A549 (cell line): ENCODE data around the gene PYY. TPM values are rescaled to one million over a fixed set of nuclear protein-coding genes. Genes with fewer than 3 reads are reported as not detected.

ENCODE experiments used
- ATAC-seq, 2 experiments: fragments of 200-7000 bp in 1 of 2; fragments of >200 bp in 1 of 2; cut with Nextera tagmentation in 1 of 2; cut with Tn5 transposase in 1 of 2; 3 replicates each; pipeline versions ENCODE4 v1.8.0 to v1.9.1; 2018 to 2020; ENCODE audit warnings: mild to moderate bottlenecking in 1 of 2, moderate library complexity in 1 of 2
- CTCF ChIA-PET: fragments of 300-600 bp; sonication (Branson Sonifier 250); formaldehyde crosslinking; extraction: SDS; loops from one replicate; lab custom pipeline; 2021; ENCODE audit warnings: antibody characterized with exemption, inconsistent platforms; lab: Yijun Ruan, JAX
- POLR2A ChIA-PET: fragments of 350-600 bp; formaldehyde crosslinking; extraction: SDS; loops from one replicate; lab custom pipeline; 2021; ENCODE audit warnings: antibody characterized with exemption, inconsistent platforms; lab: Yijun Ruan, JAX
- DNase-seq, 2 experiments: peaks; one replicate each; pipeline versions ENCODE4 v3.0.0 to v3.0.0-alpha.2; 2011 to 2016; ENCODE audit warnings: low read depth in 1 of 2, low spot score in 1 of 2
- FAIRE-seq: peaks from 2 replicates; lab custom pipeline; 2011; peaks lifted over from hg19 to GRCh38; lab: Jason Lieb, UNC
- H3K27ac ChIP-seq, 2 experiments: fragments of >200 bp; sonication (Bioruptor Twin); formaldehyde crosslinking; 3 replicates each; pipeline ENCODE4 v1.5.1; 2016 to 2017
- H3K4me1 ChIP-seq: fragments of >200 bp; sonication (Bioruptor Twin); formaldehyde crosslinking; 3 replicates; pipeline ENCODE4 v1.6.1; 2016
- H3K4me2 ChIP-seq: fragments of >200 bp; sonication (Bioruptor Twin); formaldehyde crosslinking; 3 replicates; pipeline ENCODE4 v1.6.1; 2016
- H3K4me3 ChIP-seq: fragments of >200 bp; sonication (Bioruptor Twin); formaldehyde crosslinking; 3 replicates; pipeline ENCODE4 v1.5.1; 2016
- H3K9me3 ChIP-seq: fragments of >200 bp; sonication (Bioruptor Twin); formaldehyde crosslinking; 3 replicates; pipeline ENCODE4 v1.6.1; 2016
- BCL3 ChIP-seq: fragments of >200 bp; sonication (Bioruptor Twin); formaldehyde crosslinking; IDR thresholded peaks from 3 replicates; pipeline ENCODE4 v1.6.1; 2016
- CBX2 ChIP-seq: fragments of 200-600 bp; sonication (generic); IDR thresholded peaks from 2 replicates; pipeline ENCODE4 v1.6.1; 2016; ENCODE audit warnings: low read depth, mild to moderate bottlenecking, borderline replicate concordance
- CEBPB ChIP-seq, 2 experiments: fragments of >200 bp in 1 of 2; sonication (Bioruptor Twin) in 1 of 2; formaldehyde crosslinking in 1 of 2; IDR thresholded peaks; 2 replicates each; pipeline ENCODE4 v1.6.1; 2012 to 2016
- CHD2 ChIP-seq: fragments of 150-350 bp; IDR thresholded peaks from 2 replicates; pipeline ENCODE4 v1.6.1; 2014; ENCODE audit warnings: low read length; ENCODE audit not compliant: partially characterized antibody
- EHMT2 ChIP-seq: fragments of 200-600 bp; sonication (generic); IDR thresholded peaks from 2 replicates; pipeline ENCODE4 v1.6.1; 2016; ENCODE audit warnings: antibody characterized with exemption, low read depth, mild to moderate bottlenecking, moderate library complexity
- HES2 ChIP-seq: fragments of >200 bp; sonication (Bioruptor Twin); formaldehyde crosslinking; IDR thresholded peaks from 2 replicates; pipeline ENCODE4 v1.6.1; 2016
- HOXB5 ChIP-seq: fragments of 250-450 bp; sonication (Bioruptor Pico); IDR thresholded peaks from 2 replicates; pipeline ENCODE4 v1.5.0; 2020; ENCODE audit warnings: mild to moderate bottlenecking, moderate library complexity
- KDM5A ChIP-seq: fragments of 200-600 bp; sonication (generic); IDR thresholded peaks from 2 replicates; pipeline ENCODE4 v1.6.1; 2016; ENCODE audit warnings: antibody characterized with exemption, mild to moderate bottlenecking
- MAZ ChIP-seq: fragments of 150-350 bp; IDR thresholded peaks from 2 replicates; pipeline ENCODE4 v1.6.1; 2014; ENCODE audit warnings: antibody characterized with exemption, low read depth, low read length, borderline replicate concordance
- MYC ChIP-seq: IDR thresholded peaks from 2 replicates; pipeline ENCODE4 v1.6.1; 2012; ENCODE audit warnings: mild to moderate bottlenecking, inconsistent platforms, low read length, improper control_type of control experiment, borderline replicate concordance
- NPAS2 ChIP-seq: fragments of 250-450 bp; sonication (Bioruptor Pico); IDR thresholded peaks from 2 replicates; pipeline ENCODE4 v1.8.0; 2022; ENCODE audit warnings: mild to moderate bottlenecking, moderate library complexity, borderline replicate concordance
- NR3C1 ChIP-seq: fragments of >200 bp; sonication (Bioruptor Twin); formaldehyde crosslinking; IDR thresholded peaks from 3 replicates; pipeline ENCODE4 v1.6.1; 2017
- PBX3 ChIP-seq: IDR thresholded peaks from 2 replicates; pipeline ENCODE4 v1.6.1; 2012
- POLR2A ChIP-seq: IDR thresholded peaks from 2 replicates; pipeline ENCODE4 v1.6.1; 2012; ENCODE audit warnings: mild to moderate bottlenecking, low read length
- RAD21 ChIP-seq, 2 experiments: fragments of >200 bp in 1 of 2; sonication (Bioruptor Twin) in 1 of 2; formaldehyde crosslinking in 1 of 2; IDR thresholded peaks in 1 of 2; conservative IDR thresholded peaks in 1 of 2; 2 replicates in 1 of 2; 3 replicates in 1 of 2; pipeline ENCODE4 v1.6.1; 2012 to 2018; ENCODE audit warnings: inconsistent platforms in 1 of 2
- RCOR1 ChIP-seq: fragments of 150-350 bp; IDR thresholded peaks from 2 replicates; pipeline ENCODE4 v1.6.1; 2014; ENCODE audit warnings: antibody characterized with exemption, low read length, low read depth
- RNF2 ChIP-seq: fragments of 200-600 bp; sonication (generic); IDR thresholded peaks from 2 replicates; pipeline ENCODE4 v1.6.1; 2016; ENCODE audit warnings: low read depth, mild to moderate bottlenecking, antibody characterized with exemption, moderate library complexity, borderline replicate concordance
- SMC3 ChIP-seq: fragments of >200 bp; sonication (Bioruptor Twin); formaldehyde crosslinking; IDR thresholded peaks from 3 replicates; pipeline ENCODE4 v1.6.1; 2018; ENCODE audit warnings: inconsistent platforms
- SREBF2 ChIP-seq: fragments of 450-650 bp; IDR thresholded peaks from 2 replicates; pipeline ENCODE4 v1.6.1; 2014; ENCODE audit warnings: mild to moderate bottlenecking, moderate library complexity
- ZC3H11A ChIP-seq: fragments of 450-650 bp; IDR thresholded peaks from 2 replicates; pipeline ENCODE4 v1.6.1; 2014; ENCODE audit warnings: antibody characterized with exemption, mild to moderate bottlenecking
- ZFP36 ChIP-seq: fragments of 450-650 bp; IDR thresholded peaks from 2 replicates; pipeline ENCODE4 v1.6.1; 2014; ENCODE audit warnings: borderline replicate concordance; ENCODE audit not compliant: partially characterized antibody
- ZSCAN20 ChIP-seq: fragments of 250-450 bp; sonication (Bioruptor Pico); IDR thresholded peaks from 2 replicates; pipeline ENCODE4 v1.8.0; 2022; ENCODE audit warnings: mild to moderate bottlenecking, moderate library complexity
- WGBS: methylation state at CpG from one replicate; pipeline ENCODE4 v1.1.6; 2017; ENCODE audit errors: missing lambda C conversion rate; 5-methylcytosine and 5-hydroxymethylcytosine counted together
- polyA plus RNA-seq, 4 experiments: library from polyadenylated mRNA; depleted of rRNA in 3 of 4; stranded (reverse); fragments of >200 nt; fragmentation: RNase III in 1 of 4; extraction: RNeasy Plus Mini Kit Qiagen cat#74134 plus additional on column Dnase treatment in 1 of 4; gene quantifications; 2 replicates in 3 of 4; 3 replicates in 1 of 4; pipeline ENCODE4 v1.2.3, GENCODE V29; 2011 to 2017

Gene PYY
- polyA plus RNA-seq, 2 of the 4 experiments (the other 2 are of a cell fraction) = not detected

GRCh38 chr17:44001461-44001920 is 47.8 kb upstream of the PYY start:
- H3K27ac ChIP-seq = peak overlapping the region; percentile 11 to 45; a peak in 2 of 6 replicates
- no peaks in the 10 kb centered on the region for H3K9me3 ChIP-seq
- no peak for TF ChIP-seq HES2
- no peak for TF ChIP-seq CHD2
- TF ChIP-seq ZC3H11A = no peak
- TF ChIP-seq MAZ = no peak
- TF ChIP-seq CEBPB (IDR thresholded peaks at IDR 0.05) = no peak
- TF ChIP-seq SMC3 = no peak
- no peak for TF ChIP-seq SREBF2
- no peak for TF ChIP-seq MYC
- no peak for TF ChIP-seq POLR2A
- DNase-seq (no peak), FAIRE-seq (no peak), ATAC-seq (no peak)
- WGBS = 94% methylated on average over 2 of the region's 2 CpGs
- no peak overlapping the region for H3K4me3 ChIP-seq
- ChIA-PET POLR2A (no interaction called here), CTCF (interaction anchor here (0.7 to 24.9 kb wide), 6 partner anchors 15 to 123 kb away, joined by 3 to 657 read pairs (median 5); partner anchors contain the start of genes PPY and PYY)
- H3K4me1 ChIP-seq = peaks cover 10% of the 10 kb centered on the region; the same call in 2 of the 3 replicates
- no peak overlapping the region for H3K4me2 ChIP-seq

- no peak for ATAC-seq
- peaks cover 7% of the 10 kb centered on the region; the same call in 1 of the 3 replicates for H3K4me1 ChIP-seq
- TF ChIP-seq BCL3 (no peak), KDM5A (no peak), PBX3 (no peak), NPAS2 (CRISPR knock-in tag) (no peak), CHD2 (no peak), RAD21 (conservative IDR thresholded peaks at IDR 0.05 in 1 of 2, IDR thresholded peaks at IDR 0.05 in 1 of 2) (no peak), MAZ (no peak), SREBF2 (no peak), RNF2 (no peak), HOXB5 (CRISPR knock-in tag) (no peak), NR3C1 (no peak), ZFP36 (no peak), EHMT2 (no peak), ZSCAN20 (CRISPR knock-in tag) (no peak), RCOR1 (no peak), CBX2 (no peak)
- H3K9me3 ChIP-seq = no peaks in the 10 kb centered on the region
- 65% methylated on average over 5 of the region's 6 CpGs for WGBS
- ChIA-PET CTCF (interaction anchor here (0.5 to 24.9 kb wide), 7 partner anchors 15 to 154 kb away, joined by 3 to 657 read pairs (median 5); partner anchors contain the start of genes CD300LG, PPY and PYY), POLR2A (no interaction called here)
- no peak for FAIRE-seq
- DNase-seq = no peak
- H3K4me3 ChIP-seq = no peak overlapping the region
- no peak overlapping the region for H3K27ac ChIP-seq
- no peak overlapping the region for H3K4me2 ChIP-seq
These were observed 47.2 kb upstream of the PYY start for GRCh38 chr17:44000871-44001460.
